Suprapubic skin (tissue), 3 donors: ENCODE measurements around the gene CHAT.

ENCODE experiments used
- POLR2AphosphoS5 ChIP-seq, 3 donors: sonication (generic); formaldehyde crosslinking; IDR thresholded peaks; one replicate each; pipeline ENCODE4 v1.6.1; 2017; ENCODE audit warnings: antibody characterized with exemption in 3 of 3
- TF ChIP-seq, protein P1 (sequence below), 2 donors: fragments of 200-600 bp in 1 of 2; fragments of 450-650 bp in 1 of 2; sonication (generic) in 1 of 2; IDR thresholded peaks; one replicate each; pipeline ENCODE4 v1.5.1; 2016 to 2019; ENCODE audit warnings: antibody characterized with exemption in 2 of 2, mild to moderate bottlenecking in 1 of 2, moderate library complexity in 1 of 2

- TF ChIP-seq, protein P1, sequence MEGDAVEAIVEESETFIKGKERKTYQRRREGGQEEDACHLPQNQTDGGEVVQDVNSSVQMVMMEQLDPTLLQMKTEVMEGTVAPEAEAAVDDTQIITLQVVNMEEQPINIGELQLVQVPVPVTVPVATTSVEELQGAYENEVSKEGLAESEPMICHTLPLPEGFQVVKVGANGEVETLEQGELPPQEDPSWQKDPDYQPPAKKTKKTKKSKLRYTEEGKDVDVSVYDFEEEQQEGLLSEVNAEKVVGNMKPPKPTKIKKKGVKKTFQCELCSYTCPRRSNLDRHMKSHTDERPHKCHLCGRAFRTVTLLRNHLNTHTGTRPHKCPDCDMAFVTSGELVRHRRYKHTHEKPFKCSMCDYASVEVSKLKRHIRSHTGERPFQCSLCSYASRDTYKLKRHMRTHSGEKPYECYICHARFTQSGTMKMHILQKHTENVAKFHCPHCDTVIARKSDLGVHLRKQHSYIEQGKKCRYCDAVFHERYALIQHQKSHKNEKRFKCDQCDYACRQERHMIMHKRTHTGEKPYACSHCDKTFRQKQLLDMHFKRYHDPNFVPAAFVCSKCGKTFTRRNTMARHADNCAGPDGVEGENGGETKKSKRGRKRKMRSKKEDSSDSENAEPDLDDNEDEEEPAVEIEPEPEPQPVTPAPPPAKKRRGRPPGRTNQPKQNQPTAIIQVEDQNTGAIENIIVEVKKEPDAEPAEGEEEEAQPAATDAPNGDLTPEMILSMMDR (IDR thresholded peaks at IDR 0.05), result no peak
- no peak for TF ChIP-seq POLR2AphosphoS5 (IDR thresholded peaks at IDR 0.05)
Observed at GRCh38 chr10:49653273-49653929, 39.6 kb downstream of the CHAT start.
